WERI-Rb-1 (cell line): ENCODE measurements around the gene PRRG2.

Source experiments
- DNase-seq: peaks from one replicate; pipeline ENCODE4 v3.0.0-alpha.2; 2020
- H3K27ac ChIP-seq: fragments of 250-450 bp; sonication (Bioruptor Pico); 2 replicates; pipeline ENCODE4 v1.5.1; 2020; ENCODE audit warnings: mild to moderate bottlenecking, moderate library complexity
- H3K27me3 ChIP-seq: fragments of 250-450 bp; sonication (Bioruptor Pico); 2 replicates; pipeline ENCODE4 v1.5.1; 2021; ENCODE audit warnings: mild to moderate bottlenecking, low read depth, moderate library complexity; ENCODE audit not compliant: insufficient read depth, severe bottlenecking
- H3K36me3 ChIP-seq: fragments of 250-450 bp; sonication (Bioruptor Pico); 2 replicates; pipeline ENCODE4 v1.5.1; 2020; ENCODE audit warnings: mild to moderate bottlenecking, moderate library complexity
- H3K4me3 ChIP-seq: 2 replicates; pipeline ENCODE4 v1.5.1; 2011; ENCODE audit warnings: low read depth, mild to moderate bottlenecking, control low read depth, low read length
- H3K9me3 ChIP-seq: fragments of 250-450 bp; sonication (Bioruptor Pico); 2 replicates; pipeline ENCODE4 v1.5.1; 2021; ENCODE audit warnings: mild to moderate bottlenecking, moderate library complexity; ENCODE audit not compliant: severe bottlenecking
- CTCF ChIP-seq: IDR thresholded peaks from 2 replicates; pipeline ENCODE4 v1.5.1; 2011; ENCODE audit warnings: low read depth, mild to moderate bottlenecking, control low read depth, inconsistent platforms, low read length

The PRRG2 gene

DNA sequence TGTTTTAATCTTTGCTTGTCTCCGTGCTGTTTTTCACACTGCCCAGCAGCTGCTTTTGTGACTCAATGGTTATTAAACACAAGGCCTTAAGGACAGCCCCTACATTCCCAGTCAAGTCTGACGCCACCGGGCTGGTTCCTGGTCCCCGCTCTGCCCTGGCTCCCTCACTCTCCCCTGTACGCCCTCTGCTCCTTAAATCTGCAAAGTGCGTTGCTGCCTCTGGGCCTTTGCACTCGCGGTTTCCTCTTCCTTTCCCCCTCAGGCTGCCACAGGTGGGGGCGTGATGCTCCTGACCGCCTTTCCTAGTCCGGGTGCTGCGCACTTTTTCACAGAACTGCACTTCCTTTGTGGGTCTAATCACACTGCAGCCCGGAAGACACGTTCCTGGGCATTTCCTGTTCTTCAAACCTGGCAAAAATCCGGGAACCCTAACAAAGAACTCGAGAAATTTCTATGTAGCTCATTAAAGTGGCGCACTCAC, 26.4 kb upstream of the PRRG2 start:
- H3K4me3 ChIP-seq, result no peak overlapping the region
- H3K27me3 ChIP-seq, result no peaks in the 10 kb centered on the region
- TF ChIP-seq CTCF, result no peak
- DNase-seq, result no peak
- H3K9me3 ChIP-seq, result no peaks in the 10 kb centered on the region
- no peak overlapping the region for H3K27ac ChIP-seq
- H3K36me3 ChIP-seq, result peaks cover 56% of the 10 kb centered on the region

GRCh38 chr19:49555600-49556411, 25.3 kb upstream of the PRRG2 start:
- no peaks in the 10 kb centered on the region for H3K27me3 ChIP-seq
- no peak overlapping the region for H3K4me3 ChIP-seq
- H3K36me3 ChIP-seq, result peaks cover 56% of the 10 kb centered on the region
- H3K27ac ChIP-seq, result no peak overlapping the region
- TF ChIP-seq CTCF, result no peak
- DNase-seq, result peak; percentile 72
- no peaks in the 10 kb centered on the region for H3K9me3 ChIP-seq

DNA sequence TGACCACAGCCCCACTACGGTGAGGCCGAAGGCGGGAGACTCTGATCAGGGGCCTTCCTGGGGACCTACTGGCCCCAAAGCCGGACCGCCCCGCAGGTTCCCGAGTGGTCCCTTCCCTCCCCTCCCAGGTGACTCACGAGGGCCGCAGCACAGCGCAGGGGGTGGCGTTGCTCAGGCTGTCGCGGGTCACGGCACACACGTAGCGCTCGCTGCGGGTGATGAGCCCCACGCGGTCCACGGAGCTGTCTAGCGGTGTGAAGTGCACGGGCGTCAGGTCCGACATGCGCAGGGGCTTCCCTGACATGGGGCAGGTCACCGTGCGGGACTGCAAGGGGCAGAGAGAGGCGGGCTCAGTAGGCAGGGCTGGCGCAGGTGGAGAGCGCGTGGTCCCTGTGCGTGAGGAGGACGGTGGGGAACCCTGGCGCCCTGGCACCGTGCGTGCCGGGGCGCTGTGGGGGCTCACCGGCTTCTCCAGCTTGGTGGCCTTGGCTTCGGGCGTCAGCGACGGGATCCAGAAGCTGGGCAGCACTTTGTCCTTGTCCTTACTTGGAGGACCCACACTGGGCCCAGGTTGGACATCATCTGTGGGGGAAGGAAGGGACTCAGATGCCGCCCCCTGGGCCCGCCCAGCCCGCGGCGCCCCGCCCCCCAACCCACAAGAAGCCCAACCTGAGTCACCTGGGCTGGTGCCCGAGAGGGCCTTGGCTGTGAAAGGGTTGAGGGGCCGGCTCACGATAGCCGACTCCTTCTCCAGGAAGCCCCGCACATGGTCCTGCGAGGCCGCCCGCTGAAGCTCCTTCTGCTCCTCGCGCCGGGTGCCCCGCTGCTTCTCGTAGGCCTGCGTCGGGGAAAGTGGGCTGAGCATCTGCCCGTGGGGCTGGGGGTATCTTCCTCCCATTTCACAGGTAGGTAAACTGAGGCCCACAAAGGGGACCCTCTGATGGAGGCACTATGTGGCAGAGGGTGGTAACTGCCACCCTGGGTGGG, 24.4 kb upstream of the PRRG2 start:
- H3K27ac ChIP-seq, result no peak overlapping the region
- H3K36me3 ChIP-seq, result peaks cover 56% of the 10 kb centered on the region
- TF ChIP-seq CTCF, result no peak
- H3K9me3 ChIP-seq, result no peaks in the 10 kb centered on the region
- H3K27me3 ChIP-seq, result no peaks in the 10 kb centered on the region
- DNase-seq, result no peak
- H3K4me3 ChIP-seq, result no peak overlapping the region

- H3K27me3 ChIP-seq, result no peaks in the 10 kb centered on the region
- TF ChIP-seq CTCF, result no peak
- H3K36me3 ChIP-seq, result peaks cover 56% of the 10 kb centered on the region
- H3K27ac ChIP-seq, result no peak overlapping the region
- DNase-seq, result no peak
- H3K4me3 ChIP-seq, result no peak overlapping the region
- no peaks in the 10 kb centered on the region for H3K9me3 ChIP-seq
Measured at GRCh38 chr19:49557641-49558325, 23.3 kb upstream of the PRRG2 start.

- no peak for DNase-seq
Measured at GRCh38 chr19:49558591-49558990, 22.5 kb upstream of the PRRG2 start.

More at GRCh38 chr19:49558591-49558990, 22.5 kb upstream of the PRRG2 start:
- no peaks in the 10 kb centered on the region for H3K9me3 ChIP-seq
- H3K36me3 ChIP-seq, result peaks cover 54% of the 10 kb centered on the region
- H3K27me3 ChIP-seq, result no peaks in the 10 kb centered on the region
- no peak for TF ChIP-seq CTCF
- no peak overlapping the region for H3K4me3 ChIP-seq
- no peak overlapping the region for H3K27ac ChIP-seq
